Fibroblast of lung (primary cell): ENCODE measurements around the gene ZFC3H1. TPM values are rescaled to one million over a fixed set of nuclear protein-coding genes. Genes with fewer than 3 reads are reported as not detected.

Experiments used
- DNase-seq, 2 donors: peaks; one replicate each; pipeline versions ENCODE4 v3.0.0 to v3.0.0-alpha.2; 2010; ENCODE audit warnings: low read depth in 2 of 2
- H2AFZ ChIP-seq: 2 replicates; pipeline ENCODE4 v1.5.1; 2012; ENCODE audit warnings: low read length, control low read depth, inconsistent platforms
- H3K27ac ChIP-seq: 2 replicates; pipeline ENCODE4 v1.5.1; 2011; ENCODE audit warnings: low read length, control low read depth; ENCODE audit not compliant: insufficient read depth
- H3K27me3 ChIP-seq: 2 replicates; pipeline ENCODE4 v1.5.1; 2011; ENCODE audit warnings: mild to moderate bottlenecking, low read length; ENCODE audit not compliant: control insufficient read depth, insufficient read depth
- H3K36me3 ChIP-seq: 2 replicates; pipeline ENCODE4 v1.5.1; 2011; ENCODE audit warnings: low read length; ENCODE audit not compliant: control insufficient read depth, insufficient read depth
- H3K4me1 ChIP-seq: 2 replicates; pipeline ENCODE4 v1.5.1; 2011; ENCODE audit warnings: low read length; ENCODE audit not compliant: control insufficient read depth, insufficient read depth; ENCODE audit errors: extremely low read depth
- H3K4me2 ChIP-seq: 2 replicates; pipeline ENCODE4 v1.5.1; 2011; ENCODE audit warnings: low read length, control low read depth; ENCODE audit not compliant: insufficient read depth; ENCODE audit errors: extremely low read depth
- H3K4me3 ChIP-seq, 4 experiments: fragments of 200-600 bp in 1 of 4; sonication (generic) in 1 of 4; replicated peaks in 1 of 4; 2 replicates each; pipeline ENCODE4 v1.5.1; 2011 to 2016; ENCODE audit warnings: low read length in 4 of 4, low read depth in 3 of 4, mild to moderate bottlenecking in 3 of 4, control low read depth in 2 of 4, inconsistent platforms in 1 of 4, mixed read lengths in 1 of 4; ENCODE audit not compliant: insufficient read depth in 1 of 4; ENCODE audit errors: control extremely low read depth in 1 of 4
- H3K79me2 ChIP-seq: 2 replicates; pipeline ENCODE4 v1.5.1; 2012; ENCODE audit warnings: mild to moderate bottlenecking, low read length, inconsistent platforms; ENCODE audit not compliant: control insufficient read depth, insufficient read depth
- H3K9ac ChIP-seq: 2 replicates; pipeline ENCODE4 v1.5.1; 2011; ENCODE audit warnings: mild to moderate bottlenecking, low read length, control low read depth; ENCODE audit not compliant: insufficient read depth
- H3K9me3 ChIP-seq: 2 replicates; pipeline ENCODE4 v1.5.1; 2012; ENCODE audit warnings: low read depth, low read length; ENCODE audit not compliant: control insufficient read depth, insufficient read depth
- H4K20me1 ChIP-seq: 2 replicates; pipeline ENCODE4 v1.5.1; 2011; ENCODE audit warnings: low read length; ENCODE audit not compliant: control insufficient read depth, insufficient read depth; ENCODE audit errors: extremely low read depth
- CTCF ChIP-seq, 2 donors: IDR thresholded peaks in 1 of 2; conservative IDR thresholded peaks in 1 of 2; 1 replicate in 1 of 2; 2 replicates in 1 of 2; pipeline ENCODE4 v1.5.1; 2011 to 2012; ENCODE audit warnings: low read length in 2 of 2, control low read depth in 1 of 2, inconsistent platforms in 1 of 2, low read depth in 1 of 2, mild to moderate bottlenecking in 1 of 2
- EZH2 ChIP-seq: IDR thresholded peaks from 2 replicates; pipeline ENCODE4 v1.5.1; 2012; ENCODE audit warnings: low read length, control low read depth, mild to moderate bottlenecking; ENCODE audit errors: missing control alignments
- polyA plus RNA-seq, 2 donors: library from polyadenylated mRNA; depleted of rRNA in 1 of 2; stranded (reverse) in 1 of 2; unstranded in 1 of 2; fragments of >200 nt; gene quantifications; 2 replicates each; pipeline ENCODE4 v1.2.1, GENCODE V29; 2011 to 2012; ENCODE audit warnings: missing spikeins in 1 of 2
- total RNA-seq: library from RNA; depleted of rRNA; stranded (reverse); fragments of >200 nt; gene quantifications from 2 replicates; pipeline ENCODE4 v1.2.1, GENCODE V29; 2014

The ZFC3H1 gene
- total and polyA plus RNA-seq, 2 donors (not counting 1 experiment from before 2014, with no cell fraction given): 30.7 to 33.1 TPM

- Histone ChIP-seq H3K9ac (no peak overlapping the region), H3K27ac (no peak overlapping the region), H3K36me3 (peaks cover 8% of the 10 kb centered on the region), H3K4me2 (no peak overlapping the region), H3K9me3 (no peaks in the 10 kb centered on the region), H3K79me2 (peaks cover 37% of the 10 kb centered on the region), H4K20me1 (no peaks in the 10 kb centered on the region), H3K27me3 (no peaks in the 10 kb centered on the region), H2AFZ (no peak overlapping the region), H3K4me3 (no peak overlapping the region), H3K4me1 (no peaks in the 10 kb centered on the region)
- DNase-seq: no peak
- TF ChIP-seq EZH2: no peak
- TF ChIP-seq CTCF (conservative IDR thresholded peaks at IDR 0.05 in 1 of 2, IDR thresholded peaks at IDR 0.05 in 1 of 2; ENCODE audit: low read depth in 1 of 2, low read length in 2 of 2): no peak
Observed at GRCh38 chr12:71646512-71646911, 17.1 kb downstream of the ZFC3H1 start.

GRCh38 chr12:71645268-71645667 lies 18.4 kb downstream of the ZFC3H1 start:
- Histone ChIP-seq H3K27me3 (no peaks in the 10 kb centered on the region), H3K4me1 (no peaks in the 10 kb centered on the region), H3K9ac (no peak overlapping the region), H3K4me3 (no peak overlapping the region), H2AFZ (no peak overlapping the region), H3K27ac (no peak overlapping the region), H3K9me3 (no peaks in the 10 kb centered on the region), H3K79me2 (peaks cover 27% of the 10 kb centered on the region), H3K4me2 (no peak overlapping the region), H4K20me1 (no peaks in the 10 kb centered on the region), H3K36me3 (peaks cover 8% of the 10 kb centered on the region)
- no peak for TF ChIP-seq EZH2
- no peak for TF ChIP-seq CTCF (conservative IDR thresholded peaks at IDR 0.05 in 1 of 2, IDR thresholded peaks at IDR 0.05 in 1 of 2; ENCODE audit: low read depth in 1 of 2, low read length in 2 of 2)
- no peak for DNase-seq

- H3K27ac ChIP-seq: no peak overlapping the region
- no peak overlapping the region for H3K9ac ChIP-seq
- no peak overlapping the region for H2AFZ ChIP-seq
- H3K4me1 ChIP-seq: no peaks in the 10 kb centered on the region
- H3K9me3 ChIP-seq: no peaks in the 10 kb centered on the region
- H3K27me3 ChIP-seq: no peaks in the 10 kb centered on the region
- no peak for TF ChIP-seq EZH2
- peaks cover 7% of the 10 kb centered on the region for H3K79me2 ChIP-seq
- no peak for DNase-seq
- no peak overlapping the region for H3K4me2 ChIP-seq
- no peak overlapping the region for H3K4me3 ChIP-seq
- H3K36me3 ChIP-seq: peaks cover 11% of the 10 kb centered on the region
- H4K20me1 ChIP-seq: no peaks in the 10 kb centered on the region
Observed at GRCh38 chr12:71642264-71642663, 21.4 kb downstream of the ZFC3H1 start.
